Measurements from ENCODE around the gene PJA2.

The PJA2 gene, protein sequence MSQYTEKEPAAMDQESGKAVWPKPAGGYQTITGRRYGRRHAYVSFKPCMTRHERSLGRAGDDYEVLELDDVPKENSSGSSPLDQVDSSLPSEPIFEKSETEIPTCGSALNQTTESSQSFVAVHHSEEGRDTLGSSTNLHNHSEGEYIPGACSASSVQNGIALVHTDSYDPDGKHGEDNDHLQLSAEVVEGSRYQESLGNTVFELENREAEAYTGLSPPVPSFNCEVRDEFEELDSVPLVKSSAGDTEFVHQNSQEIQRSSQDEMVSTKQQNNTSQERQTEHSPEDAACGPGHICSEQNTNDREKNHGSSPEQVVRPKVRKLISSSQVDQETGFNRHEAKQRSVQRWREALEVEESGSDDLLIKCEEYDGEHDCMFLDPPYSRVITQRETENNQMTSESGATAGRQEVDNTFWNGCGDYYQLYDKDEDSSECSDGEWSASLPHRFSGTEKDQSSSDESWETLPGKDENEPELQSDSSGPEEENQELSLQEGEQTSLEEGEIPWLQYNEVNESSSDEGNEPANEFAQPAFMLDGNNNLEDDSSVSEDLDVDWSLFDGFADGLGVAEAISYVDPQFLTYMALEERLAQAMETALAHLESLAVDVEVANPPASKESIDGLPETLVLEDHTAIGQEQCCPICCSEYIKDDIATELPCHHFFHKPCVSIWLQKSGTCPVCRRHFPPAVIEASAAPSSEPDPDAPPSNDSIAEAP

GRCh38 chr5:109409844-109410388 lies at the start of gene PJA2:
Gene PJA2, minus strand, starts transcription at chr5:109409974. Its CDS starts 26,541 bp downstream, at chr5:109383433.
- peak within 1 kb of the TSS; percentile 85 for H3K27ac ChIP-seq
- TF ChIP-seq CTCF (conservative IDR thresholded peaks at IDR 0.05): no peak; the same call in 1 of the 2 replicates
- TF ChIP-seq ZFX (IDR thresholded peaks at IDR 0.05): no peak

DNA sequence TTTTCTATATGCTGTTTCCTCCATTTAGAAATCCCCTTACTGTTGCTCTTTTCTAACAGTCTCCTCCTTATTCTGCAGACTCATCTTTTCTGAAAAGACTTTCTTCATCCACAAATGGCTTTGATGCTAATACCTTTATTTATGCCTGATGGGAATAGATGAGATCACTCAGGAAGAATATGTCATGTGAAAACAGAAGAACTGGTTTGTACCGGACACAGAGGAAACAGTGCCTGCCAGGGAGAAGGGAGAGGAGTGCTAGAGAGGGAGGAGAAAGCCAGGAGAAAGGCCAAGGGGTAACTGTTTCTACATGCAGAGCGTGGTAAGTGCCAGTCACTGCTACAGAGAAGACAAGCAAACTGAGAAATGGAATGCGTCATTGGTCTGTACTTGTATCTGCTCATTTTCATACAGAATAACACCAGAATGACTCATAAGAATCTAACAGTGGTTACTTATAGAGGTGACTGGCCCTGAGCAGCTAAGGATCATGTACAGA lies 45.9 kb upstream of the PJA2 start:
- TF ChIP-seq CTCF (conservative IDR thresholded peaks at IDR 0.05) (no peak), ZFX (IDR thresholded peaks at IDR 0.05) (no peak)
- no peak overlapping the region for H3K27ac ChIP-seq

DNA sequence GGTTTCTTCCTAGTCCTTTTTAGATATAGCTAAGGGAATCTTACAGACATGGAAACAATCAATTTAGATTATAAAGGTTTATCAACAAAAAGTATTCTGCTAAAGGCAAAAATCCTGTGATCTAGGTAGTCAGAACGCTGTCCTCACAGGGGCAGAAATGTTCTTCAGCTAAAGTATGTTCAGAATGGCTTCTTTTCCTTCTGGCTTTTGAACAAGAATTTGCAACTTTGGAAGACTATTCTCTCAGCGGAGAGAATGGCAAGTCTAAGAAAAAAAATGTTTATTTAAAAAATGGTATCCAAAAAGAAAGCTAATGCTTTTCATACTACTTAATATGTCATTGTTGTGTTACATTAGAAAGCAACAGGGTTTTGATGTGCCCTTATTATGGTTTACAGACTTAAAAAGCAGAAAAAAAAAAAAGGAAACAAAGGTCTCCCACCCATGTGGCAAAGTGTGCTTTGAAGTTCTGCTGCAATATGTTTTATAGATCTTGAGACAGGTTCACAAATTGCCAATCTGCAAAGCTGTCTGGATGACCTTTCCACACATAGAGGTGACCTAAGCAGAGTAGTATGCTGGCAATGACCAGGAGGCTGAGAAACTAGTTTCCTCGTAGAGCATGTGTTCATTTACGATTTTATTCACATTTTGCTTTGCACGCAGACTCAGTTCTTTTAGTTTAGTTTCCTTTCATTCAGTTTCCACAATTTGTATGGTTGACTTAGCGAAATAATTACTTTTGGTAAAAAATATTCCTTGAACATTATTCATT lies 45.1 kb upstream of the PJA2 start:
- TF ChIP-seq ZFX (IDR thresholded peaks at IDR 0.05) (no peak), CTCF (conservative IDR thresholded peaks at IDR 0.05) (no peak)
- no peak overlapping the region for H3K27ac ChIP-seq

DNA sequence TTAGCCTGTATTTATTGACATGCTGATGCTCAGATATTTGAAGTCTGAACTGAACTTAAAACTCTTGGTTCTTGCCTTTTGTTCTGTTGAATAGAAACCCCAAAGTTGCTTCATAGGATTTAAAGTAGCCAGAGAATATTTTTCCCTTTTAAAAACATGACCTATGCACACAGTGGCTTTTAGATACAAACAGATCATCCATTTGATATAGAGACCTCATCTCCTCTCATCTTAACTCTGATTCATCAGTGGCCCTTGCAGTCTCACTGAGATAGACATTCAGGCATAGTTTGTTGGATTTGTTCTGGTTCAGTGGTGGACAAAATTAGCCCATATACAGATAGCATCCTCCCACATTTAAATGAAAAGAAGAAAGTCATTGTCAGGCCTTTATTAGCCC lies 43.5 kb upstream of the PJA2 start:
- TF ChIP-seq ZFX (IDR thresholded peaks at IDR 0.05): no peak
- TF ChIP-seq CTCF (conservative IDR thresholded peaks at IDR 0.05): no peak

DNA sequence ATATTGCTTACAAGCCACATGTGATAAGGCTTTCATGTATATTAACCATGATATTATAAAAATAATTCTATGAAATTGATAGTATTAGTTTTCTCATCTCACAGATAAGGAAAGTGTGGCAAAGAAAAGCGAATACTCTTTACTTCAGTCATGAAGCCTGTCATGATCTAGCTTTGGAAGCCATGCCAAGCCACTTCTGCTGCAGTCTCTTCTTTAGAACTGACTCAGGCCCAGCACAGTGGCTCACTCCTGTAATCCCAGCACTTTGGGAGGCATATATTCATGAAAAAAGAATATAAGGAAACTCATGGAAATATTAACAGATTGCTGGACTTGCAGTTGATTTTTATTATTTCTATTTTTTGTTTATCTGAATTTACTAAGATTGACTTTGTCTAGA lies 42.9 kb upstream of the PJA2 start:
- no peak overlapping the region for H3K27ac ChIP-seq
- TF ChIP-seq ZFX (IDR thresholded peaks at IDR 0.05): no peak
- no peak for TF ChIP-seq CTCF (conservative IDR thresholded peaks at IDR 0.05)

More for the DNA sequence above, 43.5 kb upstream of the PJA2 start:
- no peak overlapping the region for H3K27ac ChIP-seq

DNA sequence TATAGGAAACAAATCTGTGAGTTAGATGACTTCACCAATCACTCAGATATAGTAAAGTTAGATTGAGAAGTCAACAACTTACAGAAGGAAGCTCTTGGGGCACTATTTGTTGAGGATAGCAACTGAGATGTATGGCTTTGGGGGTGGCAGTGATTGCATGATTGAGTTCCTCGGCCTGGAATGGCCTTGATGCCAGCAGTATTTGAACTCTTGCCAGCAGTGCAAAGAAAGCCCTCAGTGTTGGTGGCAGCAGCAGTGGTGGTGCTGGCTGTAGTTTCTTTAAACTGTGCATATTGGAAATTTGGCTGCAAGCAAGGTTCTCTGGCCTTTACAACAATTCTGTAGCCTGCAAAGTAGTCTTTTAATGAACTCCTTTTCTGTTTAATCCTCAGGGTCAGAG lies 41.4 kb upstream of the PJA2 start:
- no peak overlapping the region for H3K27ac ChIP-seq
- TF ChIP-seq ZFX (IDR thresholded peaks at IDR 0.05) (no peak), CTCF (conservative IDR thresholded peaks at IDR 0.05) (no peak)

All from C4-2B (cell line).